Activated T-cell treated with anti-CD3 and anti-CD28 coated beads for 1 hour (primary cell): Measurements from ENCODE around the gene PDZK1IP1.
"Not testable (repeated sequence)": the region's sequence is repeated elsewhere in the genome, so short reads cannot be mapped to it uniquely, and the experiment has no call there.

Experiments
- DNase-seq: peaks from one replicate; pipeline ENCODE4 v3.0.0-alpha.2; 2020; ENCODE audit warnings: low read depth

Gene PDZK1IP1

GRCh38 chr1:47181095-47181954, 8.5 kb downstream of the PDZK1IP1 start:
- no peak for DNase-seq

GRCh38 chr1:47180603-47181094, 9.2 kb downstream of the PDZK1IP1 start:
- no peak for DNase-seq

- no peak for DNase-seq
Measured at GRCh38 chr1:47179988-47180563, 9.8 kb downstream of the PDZK1IP1 start.

GRCh38 chr1:47179017-47179987, 10.5 kb downstream of the PDZK1IP1 start:
- peak; percentile 58 for DNase-seq

GRCh38 chr1:47178654-47179016, 11.2 kb downstream of the PDZK1IP1 start:
- no peak for DNase-seq

- DNase-seq = no peak
Measured at GRCh38 chr1:47178020-47178419, 11.8 kb downstream of the PDZK1IP1 start.

- peak; percentile 20 for DNase-seq
Measured at GRCh38 chr1:47175227-47175934, 14.5 kb downstream of the PDZK1IP1 start.

GRCh38 chr1:47174656-47175020, 15.2 kb downstream of the PDZK1IP1 start:
- no peak for DNase-seq

- no peak for DNase-seq
Measured at GRCh38 chr1:47172782-47173181, 17.1 kb downstream of the PDZK1IP1 start.

GRCh38 chr1:47164552-47164951, 25.3 kb downstream of the PDZK1IP1 start:
- DNase-seq = no peak

- no peak for DNase-seq
Measured at GRCh38 chr1:47161298-47162040, 28.4 kb downstream of the PDZK1IP1 start.

- no peak for DNase-seq
Measured at GRCh38 chr1:47160716-47161115, 29.1 kb downstream of the PDZK1IP1 start.

GRCh38 chr1:47157957-47158356, 31.9 kb downstream of the PDZK1IP1 start:
- DNase-seq = not testable (repeated sequence)

- DNase-seq = not testable (repeated sequence)
Measured at GRCh38 chr1:47156457-47156856, 33.4 kb downstream of the PDZK1IP1 start.

- not testable (repeated sequence) for DNase-seq
Measured at GRCh38 chr1:47149162-47149561, 40.7 kb downstream of the PDZK1IP1 start.

- DNase-seq = no peak
Measured at GRCh38 chr1:47147047-47147785, 42.6 kb downstream of the PDZK1IP1 start.

GRCh38 chr1:47146495-47146894, 43.3 kb downstream of the PDZK1IP1 start:
- not testable (repeated sequence) for DNase-seq

GRCh38 chr1:47143654-47144053, 46.2 kb downstream of the PDZK1IP1 start:
- DNase-seq = not testable (repeated sequence)

- DNase-seq = not testable (repeated sequence)
Measured at GRCh38 chr1:47140358-47140757, 49.5 kb downstream of the PDZK1IP1 start.
